Endodermal cell (in vitro differentiated cells): Measurements from ENCODE around the gene DLAT. TPM values are rescaled to one million over a fixed set of nuclear protein-coding genes. Genes with fewer than 3 reads are reported as not detected.

Experiments
- DNase-seq: peaks from one replicate; pipeline ENCODE4 v3.0.0-alpha.2; 2017
- H3K27ac ChIP-seq: 2 replicates; pipeline ENCODE4 v1.5.1; 2013; ENCODE audit warnings: mild to moderate bottlenecking, low read depth, low read length, moderate library complexity
- H3K27me3 ChIP-seq: 2 replicates; pipeline ENCODE4 v1.6.1; 2013; ENCODE audit warnings: mild to moderate bottlenecking, low read length, moderate library complexity; ENCODE audit not compliant: insufficient read depth, control insufficient read depth, poor library complexity, severe bottlenecking
- H3K36me3 ChIP-seq: 2 replicates; pipeline ENCODE4 v1.7.0; 2013; ENCODE audit warnings: mild to moderate bottlenecking, low read length, moderate library complexity; ENCODE audit not compliant: control insufficient read depth, insufficient read depth
- H3K4me1 ChIP-seq: one replicate; pipeline ENCODE4 v1.7.0; 2013; ENCODE audit warnings: low read length; ENCODE audit not compliant: control insufficient read depth, insufficient read depth
- H3K4me3 ChIP-seq: 2 replicates; pipeline ENCODE4 v1.5.1; 2013; ENCODE audit warnings: mild to moderate bottlenecking, low read length, moderate library complexity
- H3K9ac ChIP-seq: 2 replicates; pipeline ENCODE4 v1.6.1; 2013; ENCODE audit warnings: mild to moderate bottlenecking, low read length, moderate library complexity; ENCODE audit not compliant: poor library complexity, severe bottlenecking; ENCODE audit errors: extremely low read depth
- H3K9me3 ChIP-seq: 2 replicates; pipeline ENCODE4 v1.6.1; 2013; ENCODE audit warnings: mild to moderate bottlenecking, low read length, moderate library complexity; ENCODE audit not compliant: control insufficient read depth
- H3K27ac Mint-ChIP-seq: 2 replicates; pipeline ENCODE4 v1.8.0; 2020; ENCODE audit warnings: mixed read lengths
- H3K27me3 Mint-ChIP-seq: 2 replicates; pipeline ENCODE4 v1.8.0; 2021; ENCODE audit warnings: mild to moderate bottlenecking, mixed read lengths; ENCODE audit not compliant: insufficient read depth
- H3K36me3 Mint-ChIP-seq: 2 replicates; pipeline ENCODE4 v1.8.0; 2020; ENCODE audit warnings: low read depth, mixed read lengths
- H3K4me1 Mint-ChIP-seq: 2 replicates; pipeline ENCODE4 v1.8.0; 2020; ENCODE audit warnings: mixed read lengths
- H3K4me3 Mint-ChIP-seq: 2 replicates; pipeline ENCODE4 v1.8.0; 2020; ENCODE audit warnings: mild to moderate bottlenecking, moderate library complexity, mixed read lengths
- H3K9me3 Mint-ChIP-seq: 2 replicates; pipeline ENCODE4 v1.8.0; 2020; ENCODE audit warnings: mild to moderate bottlenecking, mixed read lengths
- CTCF ChIP-seq: fragments of 200-600 bp; sonication (generic); conservative IDR thresholded peaks from 2 replicates; pipeline ENCODE4 v1.5.0; 2021; ENCODE audit warnings: antibody characterized with exemption, mild to moderate bottlenecking
- WGBS, 2 experiments: methylation state at CpG; one replicate each; pipeline versions ENCODE4 v1.1.5 to v1.1.7; 2013; ENCODE audit warnings: missing lambda C conversion rate in 2 of 2, mixed read lengths in 1 of 2; ENCODE audit not compliant: insufficient coverage in 1 of 2, insufficient read length in 1 of 2; 5-methylcytosine and 5-hydroxymethylcytosine counted together
- total RNA-seq, 2 donors: library from RNA; stranded (reverse); fragmentation: NEBNext Ultra II Directional in 1 of 2; extraction: Animal tissue kit (Norgen Biotek cat#: 25700) in 1 of 2; gene quantifications; 2 replicates in 1 of 2; 3 replicates in 1 of 2; pipeline ENCODE4 v1.2.1, GENCODE V29; 2021

Gene DLAT
- total RNA-seq, 2 donors from 2014 or later, result 46.1 to 53.2 TPM

GRCh38 chr11:111980062-111980461, 45.1 kb upstream of the DLAT start:
- Histone ChIP-seq H3K27me3 (peaks cover 19% of the 10 kb centered on the region), H3K4me1 (peaks cover 16% of the 10 kb centered on the region), H3K4me3 (no peak overlapping the region), H3K36me3 (no peaks in the 10 kb centered on the region), H3K9ac (no peak overlapping the region), H3K9me3 (no peaks in the 10 kb centered on the region), H3K27ac (no peak overlapping the region)
- peaks cover 15% of the 10 kb centered on the region for H3K27me3 Mint-ChIP-seq
- peaks cover 44% of the 10 kb centered on the region for H3K4me1 Mint-ChIP-seq
- no peak overlapping the region for H3K27ac Mint-ChIP-seq
- no peaks in the 10 kb centered on the region for H3K9me3 Mint-ChIP-seq
- no peak for TF ChIP-seq CTCF
- H3K4me3 Mint-ChIP-seq, result no peak overlapping the region
- DNase-seq, result no peak
- no peaks in the 10 kb centered on the region for H3K36me3 Mint-ChIP-seq
- 90 to 100% methylated on average over 1 to 3 of the region's 3 CpGs for WGBS, 2 experiments

DNA sequence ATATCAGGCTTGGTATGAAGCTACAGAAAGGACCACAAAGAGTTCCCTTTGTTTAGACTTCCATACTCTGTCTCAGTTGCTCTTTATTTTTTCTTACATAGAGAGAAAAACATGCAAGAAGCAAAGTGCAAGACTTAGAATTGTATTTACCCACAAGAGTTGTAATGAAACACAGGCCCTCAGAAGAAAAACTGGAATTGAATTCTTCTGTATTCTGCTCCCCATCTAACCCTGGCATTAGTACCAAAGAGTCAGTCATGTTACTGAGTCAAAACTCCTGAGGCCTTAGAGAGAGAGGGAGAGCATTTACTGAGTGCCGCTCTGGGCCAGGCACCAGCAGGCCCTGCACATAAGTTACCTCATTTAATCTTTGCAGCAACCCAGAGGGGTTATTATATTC, 43.9 kb upstream of the DLAT start:
- Histone ChIP-seq H3K27me3 (peaks cover 14% of the 10 kb centered on the region), H3K4me3 (no peak overlapping the region), H3K27ac (no peak overlapping the region), H3K9me3 (no peaks in the 10 kb centered on the region), H3K36me3 (no peaks in the 10 kb centered on the region), H3K4me1 (peaks cover 16% of the 10 kb centered on the region), H3K9ac (no peak overlapping the region)
- Mint-ChIP-seq H3K9me3 (no peaks in the 10 kb centered on the region), H3K4me1 (peaks cover 42% of the 10 kb centered on the region), H3K4me3 (no peak overlapping the region), H3K27me3 (peaks cover 14% of the 10 kb centered on the region), H3K36me3 (peaks cover 7% of the 10 kb centered on the region), H3K27ac (peak overlapping the region; percentile 74)
- 92 to 100% methylated on average over 1 of the region's 1 CpG for WGBS, 2 experiments
- no peak for TF ChIP-seq CTCF
- no peak for DNase-seq

GRCh38 chr11:111982019-111982464, 43.2 kb upstream of the DLAT start:
- H3K36me3 ChIP-seq, result no peaks in the 10 kb centered on the region
- Mint-ChIP-seq H3K9me3 (no peaks in the 10 kb centered on the region), H3K27ac (peak overlapping the region; percentile 100), H3K4me3 (peak overlapping the region; percentile 53), H3K27me3 (peaks cover 9% of the 10 kb centered on the region), H3K4me1 (peaks cover 37% of the 10 kb centered on the region), H3K36me3 (peaks cover 13% of the 10 kb centered on the region)
- peak; percentile 91 for TF ChIP-seq CTCF
- no peaks in the 10 kb centered on the region for H3K9me3 ChIP-seq
- WGBS, 2 experiments, result 15 to 39% methylated on average over 3 to 7 of the region's 7 CpGs
- H3K27ac ChIP-seq, result no peak overlapping the region
- H3K9ac ChIP-seq, result peak overlapping the region; percentile 26
- peak overlapping the region; percentile 55 for H3K4me3 ChIP-seq
- H3K27me3 ChIP-seq, result peaks cover 8% of the 10 kb centered on the region
- peak; percentile 95 for DNase-seq
- peaks cover 16% of the 10 kb centered on the region for H3K4me1 ChIP-seq
